CD4-positive, alpha-beta T cell treated with Interleukin-15 for 4 hours (primary cell): Measurements from ENCODE around the gene CBARP.

Experiments used
- DNase-seq: peaks from one replicate; pipeline ENCODE4 v3.0.0-alpha.2; 2020; ENCODE audit warnings: low spot score

The CBARP gene

GRCh38 chr19:1239796-1240737, 2.3 kb upstream of the CBARP start:
- peak; percentile 88 for DNase-seq

- DNase-seq, result no peak
Measured at GRCh38 chr19:1239420-1239795, 1.6 kb upstream of the CBARP start.

- no peak for DNase-seq
Measured at GRCh38 chr19:1238369-1239303, 831 bp upstream of the CBARP start.

GRCh38 chr19:1237027-1237659, 662 bp downstream of the CBARP start:
- DNase-seq, result no peak

GRCh38 chr19:1236576-1236975, 1.2 kb downstream of the CBARP start:
- DNase-seq, result no peak

- no peak for DNase-seq
Measured at GRCh38 chr19:1235625-1236538, 1.9 kb downstream of the CBARP start.

- no peak for DNase-seq
Measured at GRCh38 chr19:1234955-1235380, 2.8 kb downstream of the CBARP start.

- no peak for DNase-seq
Measured at GRCh38 chr19:1234051-1234954, 3.5 kb downstream of the CBARP start.

GRCh38 chr19:1233115-1233667, 4.6 kb downstream of the CBARP start:
- no peak for DNase-seq

GRCh38 chr19:1232652-1233072, 5.1 kb downstream of the CBARP start:
- DNase-seq, result no peak

GRCh38 chr19:1231729-1232637, 5.8 kb downstream of the CBARP start:
- no peak for DNase-seq

- DNase-seq, result no peak
Measured at GRCh38 chr19:1230783-1231489, 6.9 kb downstream of the CBARP start.

GRCh38 chr19:1229924-1230782, 7.7 kb downstream of the CBARP start:
- no peak for DNase-seq

GRCh38 chr19:1229056-1229923, 8.5 kb downstream of the CBARP start:
- no peak for DNase-seq

GRCh38 chr19:1228161-1228957, 9.4 kb downstream of the CBARP start:
- no peak for DNase-seq
